Lower leg skin (tissue), 3 donors: Measurements from ENCODE around the gene C1QTNF3.

Experiments used
- CTCF ChIP-seq, 3 donors: fragments of 450-650 bp; IDR thresholded peaks; one replicate each; pipeline ENCODE4 v1.5.1; 2016; ENCODE audit warnings: antibody characterized with exemption in 3 of 3, mild to moderate bottlenecking in 3 of 3, moderate library complexity in 2 of 3
- POLR2A ChIP-seq, 2 donors: fragments of 450-650 bp; IDR thresholded peaks; one replicate each; pipeline ENCODE4 v1.6.1; 2016 to 2017; ENCODE audit warnings: antibody characterized with exemption in 2 of 2, mild to moderate bottlenecking in 1 of 2, moderate library complexity in 1 of 2

GRCh38 chr5:34015120-34015822, 27.7 kb downstream of the C1QTNF3 start:
- TF ChIP-seq POLR2A (IDR thresholded peaks at IDR 0.05) (no peak), CTCF (IDR thresholded peaks at IDR 0.05) (no peak)
